ENCODE measurements around the gene ITGB5. TPM values are rescaled to one million over a fixed set of nuclear protein-coding genes. Genes with fewer than 3 reads are reported as not detected.

The ITGB5 gene
- total RNA-seq, 1 experiment from 2014 or later, result 77.8 TPM

- Histone ChIP-seq H3K4me1 (ENCODE audit: control insufficient read depth in 1 of 2, insufficient read depth in 2 of 2, low read length in 2 of 2) (peaks cover 0 to 3% of the 10 kb centered on the region in 2 experiments; a peak in 1 of 4 replicates), H3K4me2 (ENCODE audit: low read length) (no peak overlapping the region), H3K9me3 (ENCODE audit: control insufficient read depth in 1 of 2, insufficient read depth in 1 of 2, low read depth in 1 of 2, low read length in 2 of 2) (no peaks in the 10 kb centered on the region), H3K9me2 (ENCODE audit: insufficient read depth) (no peaks in the 10 kb centered on the region), H3K36me3 (ENCODE audit: control insufficient read depth in 1 of 2, insufficient read depth in 2 of 2, low read length in 2 of 2) (no peaks in the 10 kb centered on the region), H3K79me2 (ENCODE audit: insufficient read depth, low read length) (no peaks in the 10 kb centered on the region), H2AFZ (ENCODE audit: low read depth, low read length, poor library complexity, severe bottlenecking) (no peak overlapping the region), H3K4me3 (replicated peaks in 1 of 2; ENCODE audit: low read depth in 1 of 2, low read length in 2 of 2) (no peak overlapping the region), H3K27me3 (ENCODE audit: insufficient read depth, low read length) (no peaks in the 10 kb centered on the region), H3K9ac (ENCODE audit: low read length) (no peak overlapping the region), H3K27ac (ENCODE audit: low read depth, low read length) (no peak overlapping the region), H4K20me1 (ENCODE audit: insufficient read depth) (no peaks in the 10 kb centered on the region)
- DNase-seq (ENCODE audit: low read depth, low spot score) (no peak), ATAC-seq (no peak)
- CTCF ChIA-PET, result interaction anchor here (1.6 to 2.7 kb wide), 4 partner anchors 10 to 658 kb away, joined by 5 to 30 read pairs (median 8); no protein-coding TSS in a partner anchor
- BruUV-seq (replicated peaks), result no TSS peak
- intact Hi-C loops (cut with micrococcal nuclease), result loop anchor here (1.0 kb wide), 3 partner anchors 59 to 658 kb away; no protein-coding TSS in a partner anchor
- POLR2A ChIA-PET, result interaction anchor here (0.6 kb wide), 1 partner anchor 425 kb away, joined by 3 read pairs; no protein-coding TSS in a partner anchor
- RAD21 ChIA-PET (ENCODE audit: low non-redundant PET in 1 of 2, low total read pairs in 2 of 2, uncharacterized antibody in 2 of 2, unreplicated experiment in 2 of 2), result no interaction called here
- TF ChIP-seq YY1 (IDR thresholded peaks at IDR 0.05; ENCODE audit: extremely low read depth, insufficient replicate concordance, low read depth, low read length) (no peak), ZNF274 (IDR thresholded peaks at IDR 0.05; ENCODE audit: low read depth, low read length) (no peak), CTCF (IDR thresholded peaks at IDR 0.05 in 2 of 3, conservative IDR thresholded peaks at IDR 0.05 in 1 of 3; ENCODE audit: borderline replicate concordance in 1 of 3, insufficient read depth in 1 of 3, low read depth in 2 of 3, low read length in 2 of 3) (no peak), RAD21 (IDR thresholded peaks at IDR 0.05; ENCODE audit: low read depth) (no peak), SRF (IDR thresholded peaks at IDR 0.05; ENCODE audit: low read depth) (no peak), ATF3 (IDR thresholded peaks at IDR 0.05) (no peak), SP1 (IDR thresholded peaks at IDR 0.05; ENCODE audit: low read depth) (no peak), ELF1 (IDR thresholded peaks at IDR 0.05; ENCODE audit: borderline replicate concordance, low read depth) (no peak), CBX3 (IDR thresholded peaks at IDR 0.05; ENCODE audit: low read depth) (no peak), REST (IDR thresholded peaks at IDR 0.05; ENCODE audit: low read depth) (no peak), MAX (IDR thresholded peaks at IDR 0.05) (no peak), POLR2AphosphoS5 (IDR thresholded peaks at IDR 0.05; ENCODE audit: low read depth, low read length) (no peak), JUND (IDR thresholded peaks at IDR 0.05) (no peak), TCF7L2 (IDR thresholded peaks at IDR 0.05; ENCODE audit: borderline replicate concordance, extremely low read depth, insufficient read depth, insufficient read length) (no peak), ZFX (IDR thresholded peaks at IDR 0.05) (no peak), CEBPB (IDR thresholded peaks at IDR 0.05; ENCODE audit: low read depth) (no peak), POLR2A (IDR thresholded peaks at IDR 0.05; ENCODE audit: borderline replicate concordance, extremely low read depth, insufficient read depth, insufficient read length) (no peak), EGR1 (IDR thresholded peaks at IDR 0.05; ENCODE audit: low read depth) (no peak), FOSL1 (IDR thresholded peaks at IDR 0.05; ENCODE audit: low read depth) (no peak)
Observed at GRCh38 chr3:124927574-124928045, 40.4 kb upstream of the ITGB5 start.
